H9 (cell line): Measurements from ENCODE around the gene CREB3L4. TPM values are rescaled to one million over a fixed set of nuclear protein-coding genes. Genes with fewer than 3 reads are reported as not detected.

Source experiments
- DNase-seq: peaks from one replicate; pipeline ENCODE4 v3.0.0-alpha.2; 2017
- H2AFZ ChIP-seq: one replicate; pipeline ENCODE4 v1.6.1; 2013; ENCODE audit warnings: mild to moderate bottlenecking, low read length, control low read depth, moderate library complexity
- H2AK5ac ChIP-seq: 2 replicates; pipeline ENCODE4 v1.6.1; 2013; ENCODE audit warnings: low read length, control low read depth, mixed read lengths; ENCODE audit not compliant: insufficient read length
- H2BK120ac ChIP-seq: one replicate; pipeline ENCODE4 v1.6.1; 2013; ENCODE audit warnings: low read depth, mild to moderate bottlenecking, low read length, control low read depth, inconsistent platforms; ENCODE audit not compliant: poor library complexity, severe bottlenecking
- H2BK12ac ChIP-seq: 2 replicates; pipeline ENCODE4 v1.6.1; 2013; ENCODE audit warnings: low read length, control low read depth, mixed read lengths, low read depth; ENCODE audit not compliant: insufficient read length
- H2BK15ac ChIP-seq: 2 replicates; pipeline ENCODE4 v1.6.1; 2013; ENCODE audit warnings: low read depth, low read length, control low read depth
- H2BK20ac ChIP-seq: one replicate; pipeline ENCODE4 v1.6.1; 2013; ENCODE audit warnings: low read depth, mild to moderate bottlenecking, low read length, control low read depth, inconsistent platforms; ENCODE audit not compliant: poor library complexity, severe bottlenecking
- H2BK5ac ChIP-seq: 2 replicates; pipeline ENCODE4 v1.6.1; 2013; ENCODE audit warnings: low read length, control low read depth, mixed read lengths; ENCODE audit not compliant: insufficient read length
- H3K14ac ChIP-seq: 2 replicates; pipeline ENCODE4 v1.6.1; 2013; ENCODE audit warnings: low read length, control low read depth; ENCODE audit not compliant: insufficient read depth
- H3K18ac ChIP-seq: 2 replicates; pipeline ENCODE4 v1.6.1; 2013; ENCODE audit warnings: low read depth, mild to moderate bottlenecking, mixed read lengths, low read length, control low read depth; ENCODE audit not compliant: insufficient read length
- H3K23ac ChIP-seq: 2 replicates; pipeline ENCODE4 v1.6.1; 2013; ENCODE audit warnings: low read length, control low read depth, mixed read lengths, low read depth; ENCODE audit not compliant: insufficient read length
- H3K23me2 ChIP-seq: 2 replicates; pipeline ENCODE4 v1.6.1; 2013; ENCODE audit warnings: low read depth, mild to moderate bottlenecking, mixed read lengths, low read length, control low read depth; ENCODE audit not compliant: insufficient read length, poor library complexity, severe bottlenecking
- H3K27ac ChIP-seq: 2 replicates; pipeline ENCODE4 v1.5.1; 2013; ENCODE audit warnings: low read length, control low read depth, mixed read lengths, low read depth; ENCODE audit not compliant: insufficient read length
- H3K27me3 ChIP-seq: 2 replicates; pipeline ENCODE4 v1.6.1; 2013; ENCODE audit warnings: low read length, control low read depth, inconsistent platforms; ENCODE audit not compliant: insufficient read depth
- H3K4ac ChIP-seq: 2 replicates; pipeline ENCODE4 v1.6.1; 2013; ENCODE audit warnings: low read depth, mild to moderate bottlenecking, control low read depth, inconsistent platforms, low read length, moderate library complexity
- H3K4me1 ChIP-seq: 2 replicates; pipeline ENCODE4 v1.6.1; 2013; ENCODE audit warnings: low read length, control low read depth, inconsistent platforms; ENCODE audit not compliant: insufficient read depth
- H3K4me2 ChIP-seq: 2 replicates; pipeline ENCODE4 v1.6.1; 2013; ENCODE audit warnings: low read length, control low read depth, mixed read lengths; ENCODE audit not compliant: insufficient read length, insufficient read depth
- H3K56ac ChIP-seq: 2 replicates; pipeline ENCODE4 v1.6.1; 2013; ENCODE audit warnings: low read depth, mild to moderate bottlenecking, mixed read lengths, low read length, control low read depth; ENCODE audit not compliant: insufficient read length
- H3K79me1 ChIP-seq: 2 replicates; pipeline ENCODE4 v1.6.1; 2013; ENCODE audit warnings: low read depth, mild to moderate bottlenecking, moderate library complexity, low read length, control low read depth, inconsistent platforms; ENCODE audit not compliant: insufficient read depth, poor library complexity, severe bottlenecking
- H3K79me2 ChIP-seq: 2 replicates; pipeline ENCODE4 v1.6.1; 2013; ENCODE audit warnings: low read length, control low read depth, inconsistent platforms; ENCODE audit not compliant: insufficient read depth
- H3K9ac ChIP-seq: 2 replicates; pipeline ENCODE4 v1.6.1; 2013; ENCODE audit warnings: low read length, control low read depth, mixed read lengths; ENCODE audit not compliant: insufficient read length; ENCODE audit errors: extremely low read depth
- H3K9me3 ChIP-seq: one replicate; pipeline ENCODE4 v1.6.1; 2013; ENCODE audit warnings: low read depth, low read length, inconsistent platforms; ENCODE audit not compliant: control insufficient read depth
- H3T11ph ChIP-seq: one replicate; pipeline ENCODE4 v1.6.1; 2013; ENCODE audit warnings: mild to moderate bottlenecking, low read length, control low read depth, inconsistent platforms
- H4K20me1 ChIP-seq: one replicate; pipeline ENCODE4 v1.6.1; 2013; ENCODE audit not compliant: control insufficient read depth, insufficient read length, insufficient read depth
- H4K5ac ChIP-seq: 2 replicates; pipeline ENCODE4 v1.6.1; 2013; ENCODE audit warnings: low read depth, mild to moderate bottlenecking, mixed read lengths, low read length, control low read depth; ENCODE audit not compliant: insufficient read length
- H4K8ac ChIP-seq: replicated peaks from 2 replicates; pipeline ENCODE4 v1.6.1; 2013; ENCODE audit warnings: low read length, control low read depth, mixed read lengths, low read depth; ENCODE audit not compliant: insufficient read length
- H4K91ac ChIP-seq: 2 replicates; pipeline ENCODE4 v1.6.1; 2013; ENCODE audit warnings: low read depth, mild to moderate bottlenecking, moderate library complexity, mixed read lengths, low read length, control low read depth; ENCODE audit not compliant: insufficient read length
- H3K27ac Mint-ChIP-seq, 3 experiments: 2 replicates in 2 of 3; 3 replicates in 1 of 3; pipeline ENCODE4 v1.8.0; 2020 to 2021; ENCODE audit warnings: mixed read lengths in 3 of 3, mild to moderate bottlenecking in 1 of 3, moderate library complexity in 1 of 3
- H3K27me3 Mint-ChIP-seq: 2 replicates; pipeline ENCODE4 v1.8.0; 2021; ENCODE audit warnings: low read depth, mild to moderate bottlenecking, moderate library complexity, mixed read lengths
- H3K36me3 Mint-ChIP-seq, 3 experiments: 2 replicates in 2 of 3; 3 replicates in 1 of 3; pipeline ENCODE4 v1.8.0; 2020 to 2021; ENCODE audit warnings: low read depth in 3 of 3, mixed read lengths in 3 of 3; ENCODE audit not compliant: insufficient read depth in 1 of 3
- H3K4me1 Mint-ChIP-seq, 2 experiments: 2 replicates each; pipeline ENCODE4 v1.8.0; 2020; ENCODE audit warnings: mixed read lengths in 2 of 2
- H3K4me3 Mint-ChIP-seq, 2 experiments: 2 replicates in 1 of 2; 3 replicates in 1 of 2; pipeline ENCODE4 v1.8.0; 2020 to 2021; ENCODE audit warnings: mild to moderate bottlenecking in 2 of 2, mixed read lengths in 2 of 2, moderate library complexity in 1 of 2
- H3K9me3 Mint-ChIP-seq, 2 experiments: 2 replicates in 1 of 2; 3 replicates in 1 of 2; pipeline ENCODE4 v1.8.0; 2020; ENCODE audit warnings: mild to moderate bottlenecking in 2 of 2, mixed read lengths in 2 of 2, moderate library complexity in 1 of 2
- WGBS: extraction: QIAGEN DNeasy Blood & Tissue Kit; methylation state at CpG from one replicate; pipeline ENCODE4 v1.1.7; 2013; ENCODE audit warnings: missing lambda C conversion rate, low lambda C conversion rate, mixed read lengths; ENCODE audit not compliant: insufficient read length; ENCODE audit errors: extremely low coverage; 5-methylcytosine and 5-hydroxymethylcytosine counted together
- total RNA-seq: library from RNA; stranded (reverse); gene quantifications from 2 replicates; pipeline ENCODE4 v1.2.1, GENCODE V29; 2021
- TF ChIP-seq, protein P1 (sequence below): fragments of 200-600 bp; sonication (generic); conservative IDR thresholded peaks from 3 replicates; pipeline ENCODE4 v1.8.0; 2021; ENCODE audit warnings: antibody characterized with exemption, mild to moderate bottlenecking

CREB3L4 gene
- total RNA-seq, 1 experiment from 2014 or later: 27.6 TPM

DNA sequence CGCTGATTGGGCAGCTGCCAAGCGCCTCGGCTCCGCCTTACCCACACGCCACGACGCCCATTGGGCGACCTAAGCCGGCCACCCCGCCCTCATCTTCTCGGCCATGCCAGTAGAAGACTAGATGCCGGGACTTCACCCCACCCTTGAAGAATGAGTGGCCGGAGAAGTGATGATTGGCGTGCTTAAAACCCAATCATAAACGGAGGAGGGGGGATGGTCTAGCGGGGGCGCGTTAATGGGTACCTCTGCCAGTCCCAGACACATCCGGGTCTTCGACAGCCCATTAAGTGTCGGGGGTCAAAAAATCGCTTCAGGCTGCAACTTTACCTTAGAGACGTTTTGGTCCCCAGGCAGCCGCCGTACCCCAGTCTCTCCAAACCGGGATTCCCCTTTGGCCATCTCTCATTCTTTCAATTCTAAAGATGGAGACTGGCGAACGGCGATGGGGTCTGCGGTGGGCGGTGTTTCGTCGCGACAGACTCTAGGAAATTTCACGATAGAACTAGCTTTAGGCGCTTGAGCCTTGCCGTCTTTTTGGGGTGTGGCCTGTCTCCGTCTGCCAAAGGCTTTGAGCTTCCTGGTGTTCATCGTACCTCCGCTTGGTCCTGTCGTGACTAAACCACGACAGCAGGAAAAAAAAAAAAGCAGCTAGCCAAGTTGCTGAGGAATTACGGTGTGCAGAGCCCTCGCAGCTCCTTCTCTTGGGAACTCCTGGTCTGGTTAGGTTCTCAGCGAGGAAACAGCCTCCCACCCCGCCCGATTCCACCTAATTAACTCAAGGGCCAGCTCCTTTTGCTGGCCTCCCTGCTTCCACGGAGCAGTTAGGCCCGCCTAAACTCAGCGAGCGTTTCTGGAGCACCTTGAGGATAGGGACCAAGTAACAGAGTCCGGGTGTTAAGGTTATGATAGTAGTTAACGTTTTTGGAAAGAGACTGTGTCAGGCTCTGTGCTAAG, 44.5 kb upstream of the CREB3L4 start, which contains the start of gene GATAD2B:
Gene GATAD2B (minus strand): TSS at position 1 of the 954 bp plus-strand sequence. CDS start 94,625 bp downstream, outside the sequence.
- Histone ChIP-seq H3K4me1 (no peaks in the 10 kb centered on the region; the same call in 1 of the 2 replicates), H3K27ac (peak within 1 kb of the TSS; percentile 61), H3T11ph (no peak within 1 kb of the TSS), H3K27me3 (no peaks in the 10 kb centered on the region), H3K14ac (peak within 1 kb of the TSS; percentile 93), H3K18ac (peak within 1 kb of the TSS; percentile 96), H2AK5ac (no peak within 1 kb of the TSS), H2BK12ac (no peak within 1 kb of the TSS), H3K4me2 (peak within 1 kb of the TSS; percentile 99), H3K79me1 (no peaks in the 10 kb centered on the region), H4K8ac (no peak within 1 kb of the TSS), H3K9me3 (no peaks in the 10 kb centered on the region), H4K20me1 (peaks cover 4% of the 10 kb centered on the region), H4K5ac (no peak within 1 kb of the TSS), H3K23me2 (peaks cover 14% of the 10 kb centered on the region), H3K79me2 (peaks cover 29% of the 10 kb centered on the region; the same call in 1 of the 2 replicates), H3K4ac (no peak within 1 kb of the TSS), H3K56ac (no peak within 1 kb of the TSS), H3K23ac (no peak within 1 kb of the TSS), H3K9ac (peak within 1 kb of the TSS; percentile 88), H2BK120ac (no peak within 1 kb of the TSS), H2AFZ (no peak within 1 kb of the TSS), H4K91ac (no peak within 1 kb of the TSS), H2BK15ac (no peak within 1 kb of the TSS), H2BK20ac (no peak within 1 kb of the TSS), H2BK5ac (peak within 1 kb of the TSS; percentile 59)
- WGBS: no CpG with 5 or more reads among the region's 53 CpGs
- H3K4me1 Mint-ChIP-seq: peaks cover 24% of the 10 kb centered on the region in 2 experiments
- H3K36me3 Mint-ChIP-seq: peaks cover 1 to 5% (median 4%) of the 10 kb centered on the region in 3 experiments; a peak in 3 of 7 replicates
- peak within 1 kb of the TSS; percentile 96 to 98 (median 96) for H3K27ac Mint-ChIP-seq
- peak within 1 kb of the TSS; percentile 89 to 94 for H3K4me3 Mint-ChIP-seq
- H3K9me3 Mint-ChIP-seq: no peaks in the 10 kb centered on the region
- TF ChIP-seq, protein P1, sequence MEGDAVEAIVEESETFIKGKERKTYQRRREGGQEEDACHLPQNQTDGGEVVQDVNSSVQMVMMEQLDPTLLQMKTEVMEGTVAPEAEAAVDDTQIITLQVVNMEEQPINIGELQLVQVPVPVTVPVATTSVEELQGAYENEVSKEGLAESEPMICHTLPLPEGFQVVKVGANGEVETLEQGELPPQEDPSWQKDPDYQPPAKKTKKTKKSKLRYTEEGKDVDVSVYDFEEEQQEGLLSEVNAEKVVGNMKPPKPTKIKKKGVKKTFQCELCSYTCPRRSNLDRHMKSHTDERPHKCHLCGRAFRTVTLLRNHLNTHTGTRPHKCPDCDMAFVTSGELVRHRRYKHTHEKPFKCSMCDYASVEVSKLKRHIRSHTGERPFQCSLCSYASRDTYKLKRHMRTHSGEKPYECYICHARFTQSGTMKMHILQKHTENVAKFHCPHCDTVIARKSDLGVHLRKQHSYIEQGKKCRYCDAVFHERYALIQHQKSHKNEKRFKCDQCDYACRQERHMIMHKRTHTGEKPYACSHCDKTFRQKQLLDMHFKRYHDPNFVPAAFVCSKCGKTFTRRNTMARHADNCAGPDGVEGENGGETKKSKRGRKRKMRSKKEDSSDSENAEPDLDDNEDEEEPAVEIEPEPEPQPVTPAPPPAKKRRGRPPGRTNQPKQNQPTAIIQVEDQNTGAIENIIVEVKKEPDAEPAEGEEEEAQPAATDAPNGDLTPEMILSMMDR: no peak
- DNase-seq: peak; percentile 100
- H3K27me3 Mint-ChIP-seq: no peaks in the 10 kb centered on the region
